Fibroblast of villous mesenchyme (primary cell): ENCODE measurements around the gene TLR4. TPM values are rescaled to one million over a fixed set of nuclear protein-coding genes. Genes with fewer than 3 reads are reported as not detected.

Source experiments
- DNase-seq: peaks from one replicate; pipeline ENCODE4 v3.0.0-alpha.2; 2010; ENCODE audit warnings: low read depth
- H3K4me3 ChIP-seq: 2 replicates; pipeline ENCODE4 v1.5.1; 2011; ENCODE audit warnings: low read depth, mild to moderate bottlenecking, low read length
- total RNA-seq: library from RNA; depleted of rRNA; stranded (reverse); fragments of >200 nt; gene quantifications from 2 replicates; pipeline ENCODE4 v1.2.3, GENCODE V29; 2012
- TF ChIP-seq, protein P1 (sequence below): IDR thresholded peaks from 2 replicates; pipeline ENCODE4 v1.5.1; 2012; ENCODE audit warnings: low read depth, mild to moderate bottlenecking, low read length; ENCODE audit not compliant: insufficient read depth

TLR4 gene
- total RNA-seq, 1 donor: 18.1 TPM

DNA sequence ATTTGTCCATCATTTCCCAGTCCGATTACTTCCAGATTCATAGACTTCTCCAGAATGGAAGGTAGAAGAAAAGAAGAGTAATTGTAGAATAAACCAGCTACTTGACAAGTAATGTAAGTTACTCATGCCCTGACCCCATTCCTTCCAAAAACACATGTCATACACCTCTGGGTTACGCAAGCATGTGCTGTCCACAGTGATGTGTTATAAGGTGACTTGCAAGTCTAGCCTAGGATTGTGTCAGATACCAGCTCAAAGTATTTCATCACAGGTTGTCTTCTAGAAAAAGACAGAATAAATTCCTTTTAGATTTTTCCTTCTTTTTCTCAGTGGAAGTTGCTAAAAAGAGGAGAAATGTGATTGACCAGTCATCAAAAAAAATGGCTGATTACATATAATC lies 8.0 kb upstream of the TLR4 start:
- no peak for DNase-seq
- TF ChIP-seq, protein P1, sequence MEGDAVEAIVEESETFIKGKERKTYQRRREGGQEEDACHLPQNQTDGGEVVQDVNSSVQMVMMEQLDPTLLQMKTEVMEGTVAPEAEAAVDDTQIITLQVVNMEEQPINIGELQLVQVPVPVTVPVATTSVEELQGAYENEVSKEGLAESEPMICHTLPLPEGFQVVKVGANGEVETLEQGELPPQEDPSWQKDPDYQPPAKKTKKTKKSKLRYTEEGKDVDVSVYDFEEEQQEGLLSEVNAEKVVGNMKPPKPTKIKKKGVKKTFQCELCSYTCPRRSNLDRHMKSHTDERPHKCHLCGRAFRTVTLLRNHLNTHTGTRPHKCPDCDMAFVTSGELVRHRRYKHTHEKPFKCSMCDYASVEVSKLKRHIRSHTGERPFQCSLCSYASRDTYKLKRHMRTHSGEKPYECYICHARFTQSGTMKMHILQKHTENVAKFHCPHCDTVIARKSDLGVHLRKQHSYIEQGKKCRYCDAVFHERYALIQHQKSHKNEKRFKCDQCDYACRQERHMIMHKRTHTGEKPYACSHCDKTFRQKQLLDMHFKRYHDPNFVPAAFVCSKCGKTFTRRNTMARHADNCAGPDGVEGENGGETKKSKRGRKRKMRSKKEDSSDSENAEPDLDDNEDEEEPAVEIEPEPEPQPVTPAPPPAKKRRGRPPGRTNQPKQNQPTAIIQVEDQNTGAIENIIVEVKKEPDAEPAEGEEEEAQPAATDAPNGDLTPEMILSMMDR: no peak

DNA sequence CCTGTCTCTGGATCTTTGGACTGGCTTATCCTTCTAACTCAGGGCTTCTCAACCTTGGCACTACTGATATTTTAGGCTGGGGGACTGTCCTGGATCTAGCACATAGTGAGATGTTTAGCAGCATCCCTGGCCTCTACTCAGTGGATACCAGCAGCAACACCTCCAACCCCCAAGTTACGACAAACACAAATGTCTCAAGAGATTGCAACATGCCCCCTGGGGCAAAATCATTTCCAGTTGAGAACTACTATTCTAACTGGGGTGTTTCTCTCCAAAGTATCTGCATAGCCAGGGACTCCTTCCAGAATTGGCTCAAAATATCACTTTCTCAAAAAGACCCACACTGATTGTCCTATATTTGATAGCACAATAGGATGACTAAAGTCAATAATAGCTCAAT lies 7.2 kb upstream of the TLR4 start:
- no peak overlapping the region for H3K4me3 ChIP-seq
- no peak for DNase-seq
- TF ChIP-seq, protein P1: no peak

More for the DNA sequence above, 8.0 kb upstream of the TLR4 start:
- H3K4me3 ChIP-seq: no peak overlapping the region

DNA sequence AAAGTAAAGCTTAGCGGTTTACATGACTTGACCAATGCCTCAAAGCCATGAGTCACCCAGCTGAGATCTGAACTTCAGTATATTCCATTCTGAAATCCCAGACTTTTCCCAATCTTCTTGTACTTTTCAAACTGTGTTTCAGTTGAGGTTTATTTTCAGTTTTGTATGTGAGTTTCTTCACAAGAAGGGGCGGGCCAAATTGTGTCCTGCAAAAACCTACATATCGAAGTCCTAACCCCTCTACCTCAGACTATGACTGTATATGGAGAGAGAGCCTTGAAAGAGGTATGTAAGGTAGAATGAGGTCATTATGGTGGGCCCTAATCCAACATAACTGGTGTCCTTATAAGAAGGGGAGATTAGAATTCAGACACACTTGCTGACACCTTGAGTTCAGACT lies 666 bp upstream of the TLR4 start:
- H3K4me3 ChIP-seq: peak overlapping the region; percentile 57
- DNase-seq: no peak
- TF ChIP-seq, protein P1: no peak

DNA sequence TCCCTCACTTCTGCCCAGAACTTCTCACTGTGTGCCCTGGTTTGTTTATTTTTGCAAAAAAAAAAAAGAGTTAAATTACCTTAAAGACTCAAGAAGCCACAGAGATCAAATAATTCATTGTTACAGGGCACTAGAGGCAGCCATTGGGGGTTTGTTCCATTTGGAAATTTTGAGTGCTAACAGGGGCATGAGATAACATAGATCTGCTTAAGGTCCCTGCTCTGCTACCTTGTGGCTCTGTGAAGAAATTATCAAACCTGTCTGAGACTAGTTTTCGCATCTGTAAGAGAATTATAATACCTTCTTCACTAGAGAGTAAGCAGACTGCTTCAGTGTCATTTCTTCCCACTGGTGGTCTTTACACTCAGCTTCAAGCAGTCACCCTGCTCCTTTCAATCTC lies 394 bp downstream of the TLR4 start:
- TF ChIP-seq, protein P1: no peak
- DNase-seq: no peak
- H3K4me3 ChIP-seq: peak overlapping the region; percentile 57

DNA sequence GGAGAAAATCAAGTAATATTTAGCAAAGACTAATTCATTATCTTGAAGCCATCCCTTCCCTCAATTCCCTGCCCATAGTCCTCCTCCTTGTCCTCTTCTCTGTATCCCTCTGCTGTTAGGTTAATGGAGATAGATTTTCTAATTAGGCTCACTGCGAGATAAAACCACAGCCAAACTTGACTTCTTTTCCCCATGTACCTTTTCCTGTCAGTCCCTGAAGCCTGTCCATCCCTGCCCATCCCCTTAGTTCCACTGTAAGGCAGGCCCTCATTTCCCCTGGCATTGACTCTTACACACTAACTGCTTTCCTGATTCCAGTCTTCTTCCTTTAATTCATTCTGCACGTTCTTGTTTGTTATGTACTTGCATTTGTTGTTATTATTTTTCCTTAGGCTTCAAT lies 1.2 kb downstream of the TLR4 start:
- peak overlapping the region; percentile 57 for H3K4me3 ChIP-seq
- TF ChIP-seq, protein P1: no peak
- DNase-seq: no peak

DNA sequence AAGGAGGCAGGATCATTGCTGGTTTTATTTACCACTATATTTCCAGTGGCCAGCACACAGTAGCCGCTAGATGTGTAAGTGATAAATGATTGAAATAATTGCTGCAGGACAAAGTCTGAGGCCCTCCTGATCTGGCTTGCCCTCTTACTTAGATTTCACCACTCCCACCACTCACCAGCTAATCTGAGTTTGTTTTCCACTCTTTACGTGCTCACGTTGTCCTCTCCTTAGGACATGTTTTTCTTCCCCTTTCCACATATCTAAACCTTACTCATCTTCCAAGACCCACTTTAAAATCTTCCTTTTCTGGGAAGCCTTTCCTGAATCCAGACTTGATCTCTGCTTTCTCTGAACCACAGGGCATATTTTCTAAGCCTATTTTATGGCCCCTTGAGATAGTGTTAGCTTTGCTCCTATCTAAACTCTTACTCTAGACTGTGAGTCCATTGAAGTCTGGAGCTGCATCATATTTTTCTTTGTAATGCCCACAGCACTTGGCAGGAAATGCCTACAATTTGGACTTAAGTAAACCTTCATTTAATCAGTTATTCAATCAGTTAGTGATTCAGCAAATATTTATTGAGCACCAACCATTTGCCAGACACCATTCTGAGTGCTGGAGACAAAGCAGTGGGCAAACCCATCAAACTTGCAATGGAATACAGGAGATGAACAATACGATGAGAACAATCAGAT lies 2.4 kb downstream of the TLR4 start:
- TF ChIP-seq, protein P1: no peak
- DNase-seq: peak; percentile 54
- peak overlapping the region; percentile 45 for H3K4me3 ChIP-seq

DNA sequence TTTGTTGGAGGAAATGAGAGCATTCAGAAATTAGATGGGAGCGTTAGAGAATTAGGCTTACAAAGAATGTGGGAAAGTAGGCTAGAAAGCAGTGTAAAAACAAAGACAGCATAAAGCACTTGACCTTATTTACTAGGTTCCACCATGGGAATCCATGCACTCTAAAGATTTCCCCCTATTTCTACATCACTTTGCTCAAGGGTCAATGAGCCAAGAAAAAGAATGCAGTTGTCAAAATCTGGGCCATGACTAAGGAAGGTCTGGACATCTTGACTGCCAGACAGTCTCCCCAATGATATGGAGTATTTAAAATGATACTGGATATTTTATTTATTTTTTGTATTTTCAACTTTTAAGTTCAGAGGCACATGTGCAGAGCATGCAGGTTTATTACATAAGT lies 3.4 kb downstream of the TLR4 start:
- peak; percentile 53 for DNase-seq
- no peak overlapping the region for H3K4me3 ChIP-seq
- TF ChIP-seq, protein P1: no peak
